Measurements from ENCODE around the gene KHK. TPM values are rescaled to one million over a fixed set of nuclear protein-coding genes. Genes with fewer than 3 reads are reported as not detected.

The KHK gene
- total and polyA plus RNA-seq, 2 of the 8 experiments (the other 6 are each of a cell fraction or from before 2014, with no cell fraction given) = 11.0 to 17.7 TPM

DNA sequence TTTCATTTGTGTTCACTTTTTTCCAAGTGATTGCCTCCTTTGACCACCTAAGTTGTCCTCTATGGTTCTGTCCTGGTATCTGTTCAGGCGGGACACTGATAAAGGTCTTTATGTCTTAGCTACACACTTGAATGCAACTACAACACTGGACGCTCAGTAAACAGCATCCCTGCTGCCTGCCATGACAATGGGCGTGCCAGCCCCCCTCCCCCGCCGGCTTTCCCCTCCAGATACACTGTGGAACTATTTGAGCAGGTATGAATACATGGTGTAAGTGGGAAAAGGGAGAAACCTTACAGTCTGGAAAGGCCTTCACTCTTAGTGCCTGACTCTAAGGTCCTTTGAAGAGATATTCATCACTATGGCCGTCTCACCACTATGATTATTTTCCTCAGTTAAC, 29.4 kb upstream of the KHK start:
- Histone ChIP-seq H2AK5ac (ENCODE audit: low read depth, low read length) (no peak overlapping the region), H3K18ac (ENCODE audit: extremely low read depth, low read length) (no peak overlapping the region), H3K4me3 (ENCODE audit: extremely low read depth in 1 of 4, insufficient read depth in 2 of 4, low read depth in 3 of 4, low read length in 4 of 4) (no peak overlapping the region), H3K56ac (replicated peaks; ENCODE audit: insufficient read length, low read depth, low read length) (no peak overlapping the region), H4K8ac (ENCODE audit: extremely low read depth, insufficient read depth, low read length) (no peak overlapping the region), H3K9ac (replicated peaks in 1 of 4; ENCODE audit: extremely low read depth in 1 of 4, low read depth in 3 of 4, low read length in 3 of 4) (no peak overlapping the region), H3K4me2 (ENCODE audit: insufficient read depth in 1 of 2, low read depth in 2 of 2, low read length in 2 of 2) (no peak overlapping the region), H3K36me3 (ENCODE audit: control insufficient read depth in 2 of 4, insufficient read depth in 4 of 4, low read length in 3 of 4) (peaks cover 17 to 47% (median 25%) of the 10 kb centered on the region in 4 experiments), H2BK5ac (ENCODE audit: low read depth, low read length) (no peak overlapping the region), H3K23me2 (ENCODE audit: low read depth, low read length) (peaks cover 1% of the 10 kb centered on the region), H2BK120ac (replicated peaks; ENCODE audit: low read depth, low read length) (no peak overlapping the region), H3K23ac (ENCODE audit: insufficient read length) (no peak overlapping the region), H2BK15ac (ENCODE audit: low read length) (no peak overlapping the region), H3K79me1 (ENCODE audit: low read depth, low read length) (no peaks in the 10 kb centered on the region), H2BK12ac (ENCODE audit: low read depth, low read length) (no peak overlapping the region), H3K4ac (replicated peaks; ENCODE audit: insufficient read length, low read depth, low read length) (no peak overlapping the region), H3K27me3 (replicated peaks in 1 of 4; ENCODE audit: control insufficient read depth in 3 of 4, extremely low read depth in 1 of 4, insufficient read depth in 3 of 4, low read length in 3 of 4) (no peaks in the 10 kb centered on the region), H2BK20ac (ENCODE audit: low read length) (no peak overlapping the region), H4K91ac (replicated peaks; ENCODE audit: insufficient read length, low read length) (no peak overlapping the region), H3K9me3 (ENCODE audit: insufficient read depth in 2 of 2, low read depth in 1 of 2, low read length in 1 of 2) (no peaks in the 10 kb centered on the region), H3K4me1 (replicated peaks in 1 of 4; ENCODE audit: control insufficient read depth in 3 of 4, insufficient read depth in 4 of 4, low read length in 3 of 4) (no peaks in the 10 kb centered on the region; a peak in 2 of 7 replicates), H3K79me2 (ENCODE audit: control insufficient read depth in 1 of 2, insufficient read depth in 2 of 2, low read length in 2 of 2) (no peaks in the 10 kb centered on the region), H3K27ac (ENCODE audit: low read depth, low read length) (no peak overlapping the region), H3K14ac (ENCODE audit: insufficient read length) (no peak overlapping the region), H2AFZ (ENCODE audit: low read length) (no peak overlapping the region), H4K5ac (ENCODE audit: insufficient read length, low read depth, low read length) (no peak overlapping the region), H4K20me1 (replicated peaks in 1 of 2; ENCODE audit: control insufficient read depth in 1 of 2, insufficient read depth in 2 of 2, low read length in 2 of 2) (peaks cover 0 to 7% of the 10 kb centered on the region in 2 experiments)
- POLR2A ChIA-PET (ENCODE audit: partially characterized antibody) = interaction anchor here (1.4 to 19.3 kb wide), 3 partner anchors 10 to 26 kb away, joined by 3 to 441 read pairs (median 7); partner anchors contain the start of gene OST4
- FAIRE-seq (no peak), DNase-seq (ENCODE audit: low read depth in 1 of 2, low spot score in 2 of 2) (no peak)
- CTCF ChIA-PET (ENCODE audit: partially characterized antibody) = interaction anchor here (1.2 to 18.3 kb wide), 3 partner anchors 10 to 37 kb away, joined by 3 to 160 read pairs (median 4); partner anchors contain the start of genes EMILIN1 and KHK
- 84% methylated on average over 6 of the region's 6 CpGs; no CpG with 5 or more reads in 1 of the 2 experiments for WGBS, 2 experiments (ENCODE audit: extremely low coverage in 1 of 2, insufficient coverage in 1 of 2, insufficient read length in 1 of 2, insufficient replicate concordance in 2 of 2, low coverage in 1 of 2, low lambda C conversion rate in 2 of 2, missing lambda C conversion rate in 1 of 2)
- TF ChIP-seq PHF8 (conservative IDR thresholded peaks at IDR 0.05; ENCODE audit: low read depth, low read length) = no peak
- TF ChIP-seq, protein P1, sequence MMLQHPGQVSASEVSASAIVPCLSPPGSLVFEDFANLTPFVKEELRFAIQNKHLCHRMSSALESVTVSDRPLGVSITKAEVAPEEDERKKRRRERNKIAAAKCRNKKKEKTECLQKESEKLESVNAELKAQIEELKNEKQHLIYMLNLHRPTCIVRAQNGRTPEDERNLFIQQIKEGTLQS (IDR thresholded peaks at IDR 0.05; ENCODE audit: insufficient read depth, low read depth, low read length) = no peak
- no peak for TF ChIP-seq JUND (IDR thresholded peaks at IDR 0.05; ENCODE audit: low read length)
- TF ChIP-seq EP300 (IDR thresholded peaks at IDR 0.05; ENCODE audit: borderline replicate concordance in 1 of 2, low read depth in 2 of 2, low read length in 2 of 2) = no peak
- TF ChIP-seq BCL11A (IDR thresholded peaks at IDR 0.05; ENCODE audit: low read depth in 2 of 2, low read length in 2 of 2) = no peak
- TF ChIP-seq KDM1A (IDR thresholded peaks at IDR 0.05; ENCODE audit: borderline replicate concordance, low read length) = no peak
- TF ChIP-seq KDM4A (IDR thresholded peaks at IDR 0.05; ENCODE audit: low read depth, low read length, severe bottlenecking) = no peak
